PFSK-1 (cell line): ENCODE measurements around the gene NEXN.

Experiments used
- FOXP2 ChIP-seq: optimal IDR thresholded peaks from 2 replicates; pipeline ENCODE3; 2011; ENCODE audit warnings: borderline replicate concordance, control low read depth, inconsistent platforms; ENCODE audit not compliant: insufficient read depth; ENCODE audit errors: extremely low read length, extremely low read depth
- POLR2AphosphoS5 ChIP-seq: IDR thresholded peaks from 2 replicates; pipeline ENCODE4 v1.6.1; 2012; ENCODE audit warnings: low read depth, mild to moderate bottlenecking, control low read depth, low read length, moderate library complexity
- REST ChIP-seq, 2 experiments: IDR thresholded peaks; 2 replicates each; pipeline versions ENCODE4 v1.6.1 to v1.8.0; 2011 to 2012; ENCODE audit warnings: low read depth in 2 of 2, low read length in 2 of 2, control low read depth in 1 of 2, inconsistent platforms in 1 of 2, mild to moderate bottlenecking in 1 of 2, moderate library complexity in 1 of 2; ENCODE audit not compliant: insufficient read depth in 1 of 2
- SIN3A ChIP-seq: IDR thresholded peaks from 2 replicates; pipeline ENCODE4 v1.6.1; 2012; ENCODE audit warnings: mild to moderate bottlenecking, low read length, moderate library complexity, borderline replicate concordance; ENCODE audit not compliant: insufficient read depth
- TAF1 ChIP-seq: IDR thresholded peaks from 2 replicates; pipeline ENCODE4 v1.6.1; 2012; ENCODE audit warnings: low read length, control low read depth, borderline replicate concordance; ENCODE audit not compliant: insufficient read depth

The NEXN gene

DNA sequence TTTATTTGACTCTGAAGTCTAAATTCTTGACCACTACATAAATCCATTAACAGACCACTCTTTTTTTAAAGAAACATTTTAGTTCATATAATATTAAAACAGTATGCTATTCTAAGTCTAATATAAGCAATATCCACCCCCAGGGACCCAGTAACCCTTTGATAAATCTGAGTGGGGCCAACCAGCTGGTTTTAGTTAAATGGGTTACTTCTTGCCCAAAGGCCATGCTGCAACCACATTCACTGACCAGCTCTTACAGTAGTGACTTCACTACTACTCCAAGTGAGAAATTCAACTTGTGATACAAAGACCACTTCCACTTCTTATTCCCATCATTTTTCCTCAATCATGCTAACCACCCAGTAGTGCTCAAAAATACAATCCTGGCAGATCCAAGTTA is 70.0 kb downstream of the NEXN start:
- TF ChIP-seq REST (IDR thresholded peaks at IDR 0.05; ENCODE audit: insufficient read depth in 1 of 2, low read depth in 2 of 2, low read length in 2 of 2): no peak
- TF ChIP-seq TAF1: no peak
- no peak for TF ChIP-seq POLR2AphosphoS5
- no peak for TF ChIP-seq SIN3A
- no peak for TF ChIP-seq FOXP2

- TF ChIP-seq REST (IDR thresholded peaks at IDR 0.05; ENCODE audit: insufficient read depth in 1 of 2, low read depth in 2 of 2, low read length in 2 of 2) (no peak), POLR2AphosphoS5 (no peak), FOXP2 (no peak), SIN3A (no peak), TAF1 (no peak)
These were observed 70.4 kb downstream of the NEXN start for GRCh38 chr1:77958850-77959249.

GRCh38 chr1:77961392-77961791 is 73.0 kb downstream of the NEXN start:
- TF ChIP-seq REST (IDR thresholded peaks at IDR 0.05; ENCODE audit: insufficient read depth in 1 of 2, low read depth in 2 of 2, low read length in 2 of 2) (no peak), POLR2AphosphoS5 (no peak)

GRCh38 chr1:77966291-77966690 is 77.9 kb downstream of the NEXN start:
- TF ChIP-seq TAF1 (no peak), FOXP2 (no peak), POLR2AphosphoS5 (no peak), SIN3A (no peak), REST (IDR thresholded peaks at IDR 0.05; ENCODE audit: insufficient read depth in 1 of 2, low read depth in 2 of 2, low read length in 2 of 2) (no peak)

DNA sequence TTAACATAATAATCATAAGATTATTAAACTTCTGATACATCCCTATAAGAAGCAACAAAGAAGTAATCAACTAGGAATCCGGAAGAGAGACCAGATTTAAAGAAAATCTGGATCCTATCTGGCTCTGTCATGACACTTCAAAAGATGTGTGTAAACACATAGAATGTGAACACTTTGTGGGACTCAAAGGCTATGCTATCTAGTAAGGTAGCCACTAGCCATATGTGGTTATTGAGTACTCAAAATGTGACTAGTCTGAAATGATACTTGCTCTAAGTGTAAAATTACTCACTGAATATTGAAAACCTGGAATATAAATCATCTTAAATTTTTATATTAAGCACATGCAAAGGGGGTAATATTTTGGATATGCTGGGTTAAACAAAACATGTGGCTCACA is 81.8 kb downstream of the NEXN start:
- TF ChIP-seq FOXP2 (no peak), TAF1 (no peak), REST (IDR thresholded peaks at IDR 0.05; ENCODE audit: insufficient read depth in 1 of 2, low read depth in 2 of 2, low read length in 2 of 2) (no peak), POLR2AphosphoS5 (no peak), SIN3A (no peak)
